Measurements from ENCODE around the gene PHKB. TPM values are rescaled to one million over a fixed set of nuclear protein-coding genes. Genes with fewer than 3 reads are reported as not detected.

Gene PHKB
- total RNA-seq, 2 experiments from 2014 or later: 12.6 to 12.8 TPM

GRCh38 chr16:47734987-47735594, 274.0 kb downstream of the PHKB start:
- H3K4me1 Mint-ChIP-seq: peaks cover 6% of the 10 kb centered on the region
- peaks cover 2% of the 10 kb centered on the region for H3K9me3 Mint-ChIP-seq (ENCODE audit: low read depth)
- no peak for ATAC-seq
- no peaks in the 10 kb centered on the region for H3K27me3 Mint-ChIP-seq
- intact Hi-C loops (cut with DNase I, micrococcal nuclease): loop anchor here in 1 of 2 experiments (10.0 kb wide), 1 partner anchor 590 kb away; the partner anchor contains the start of gene NETO2
- POLR2A ChIA-PET: no interaction called here
- no peak overlapping the region for H3K4me3 Mint-ChIP-seq
- H3K27ac Mint-ChIP-seq: no peak overlapping the region
- CTCF ChIA-PET: no interaction called here
- H3K36me3 Mint-ChIP-seq (ENCODE audit: low read depth): no peaks in the 10 kb centered on the region
- no peak for DNase-seq

GRCh38 chr16:47750371-47750770, 289.2 kb downstream of the PHKB start:
- no peaks in the 10 kb centered on the region for H3K36me3 Mint-ChIP-seq (ENCODE audit: low read depth)

More at GRCh38 chr16:47750371-47750770, 289.2 kb downstream of the PHKB start:
- DNase-seq: no peak
- H3K4me3 Mint-ChIP-seq: no peak overlapping the region
- H3K9me3 Mint-ChIP-seq (ENCODE audit: low read depth): no peaks in the 10 kb centered on the region
- intact Hi-C loops (cut with DNase I, micrococcal nuclease): no loop called here
- no peak for ATAC-seq
- POLR2A ChIA-PET: no interaction called here
- peaks cover 11% of the 10 kb centered on the region for H3K27me3 Mint-ChIP-seq
- CTCF ChIA-PET: interaction anchor here (0.6 kb wide), 1 partner anchor 491 kb away, joined by 3 read pairs; no protein-coding TSS in a partner anchor
- no peak overlapping the region for H3K27ac Mint-ChIP-seq
- H3K4me1 Mint-ChIP-seq: no peaks in the 10 kb centered on the region

Other genes with a start within 250 kb of the PHKB start
- 10 to 100 TPM; 18.9 to 27.0 TPM for gene ITFG1, start 268 bp upstream of the PHKB start, total RNA-seq

Data from activated CD4-positive, alpha-beta T cell treated with anti-CD3 and anti-CD28 coated beads for 36 hours (primary cell).